ENCODE results near the gene MS4A6A.
"Not testable (repeated sequence)": the region's sequence is repeated elsewhere in the genome, so short reads cannot be mapped to it uniquely, and the experiment has no call there.

The MS4A6A gene, protein sequence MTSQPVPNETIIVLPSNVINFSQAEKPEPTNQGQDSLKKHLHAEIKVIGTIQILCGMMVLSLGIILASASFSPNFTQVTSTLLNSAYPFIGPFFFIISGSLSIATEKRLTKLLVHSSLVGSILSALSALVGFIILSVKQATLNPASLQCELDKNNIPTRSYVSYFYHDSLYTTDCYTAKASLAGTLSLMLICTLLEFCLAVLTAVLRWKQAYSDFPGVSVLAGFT

DNA sequence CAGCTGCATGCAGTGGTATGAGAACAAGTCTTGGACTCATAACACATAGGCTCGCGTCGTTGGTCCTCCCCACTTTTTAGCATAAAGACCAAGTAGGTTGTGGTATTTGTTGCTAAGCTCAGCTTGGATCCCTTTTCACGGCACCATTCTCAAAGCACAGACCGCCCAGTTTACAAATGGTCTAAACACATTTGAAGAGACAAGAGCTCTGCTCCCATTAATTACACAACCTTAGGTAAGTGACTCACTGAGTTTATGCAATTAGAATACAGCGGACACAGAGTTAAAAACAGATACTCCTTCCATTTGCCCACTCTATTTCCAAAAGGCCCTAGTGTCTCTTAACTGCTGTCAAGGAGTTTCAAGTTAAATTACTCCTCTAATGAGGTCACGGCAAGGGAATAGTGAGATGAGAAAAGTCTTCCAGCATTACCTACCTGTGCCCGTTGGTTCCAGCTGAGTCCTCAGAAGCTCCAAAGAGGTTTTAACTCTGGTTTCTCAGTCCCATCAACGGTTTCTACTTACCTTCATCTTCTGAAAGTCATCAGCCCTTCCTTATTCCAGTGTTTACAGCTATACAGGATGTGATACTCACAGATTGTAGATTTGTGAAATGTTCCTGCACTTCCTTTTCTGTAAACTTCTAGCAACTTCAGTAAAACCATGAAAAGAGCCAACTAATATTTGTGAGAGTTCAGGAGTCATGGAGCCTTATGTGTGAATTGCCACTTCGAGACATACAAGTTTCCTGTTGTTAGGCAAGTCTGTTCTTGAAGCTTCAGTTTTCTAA is at the start of gene MS4A6A:
MS4A6A (minus strand) TSS at position 543 of the 790 bp plus-strand sequence. CDS start 1,356 bp downstream, outside the sequence.
- DNase-seq (ENCODE audit: low spot score) = no peak

DNA sequence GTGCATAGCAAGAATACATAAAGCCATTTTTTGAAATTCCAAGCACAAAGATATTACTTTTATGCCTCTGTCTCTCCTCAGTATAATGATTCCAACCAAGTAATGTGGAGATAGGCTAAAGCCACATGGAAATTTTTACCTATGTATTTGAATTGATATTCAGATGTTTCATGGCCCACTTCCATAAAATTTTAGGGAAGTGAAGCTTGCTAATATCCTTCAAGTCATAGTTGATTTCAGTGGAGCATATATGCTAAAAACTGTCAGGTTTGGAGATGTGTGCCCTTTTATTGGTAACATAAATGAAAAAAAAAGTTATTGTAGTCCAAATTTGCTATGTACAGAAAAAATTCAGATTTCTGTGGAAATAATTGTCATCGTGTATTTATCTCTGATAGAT is 47.8 kb upstream of the MS4A6A start:
- DNase-seq (ENCODE audit: low spot score) = no peak

DNA sequence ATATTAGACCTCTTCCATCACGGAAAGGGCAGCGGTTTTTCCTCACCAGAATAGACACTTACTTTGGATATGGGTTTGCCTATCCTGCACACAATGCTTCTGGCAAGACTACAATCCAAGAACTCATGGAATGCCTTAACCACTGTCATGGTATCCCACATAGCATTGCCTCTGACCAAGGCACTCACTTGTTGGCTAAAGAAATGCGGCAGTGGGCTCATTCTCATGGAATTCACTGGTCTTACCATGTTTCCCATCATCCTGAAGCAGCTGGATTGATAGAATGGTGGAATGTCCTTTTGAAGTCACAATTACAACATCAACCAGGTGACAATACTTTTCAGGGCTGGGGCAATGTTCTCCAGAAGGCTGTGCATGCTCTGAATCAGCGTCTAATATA is 39.3 kb upstream of the MS4A6A start:
- DNase-seq (ENCODE audit: low spot score) = no peak

DNA sequence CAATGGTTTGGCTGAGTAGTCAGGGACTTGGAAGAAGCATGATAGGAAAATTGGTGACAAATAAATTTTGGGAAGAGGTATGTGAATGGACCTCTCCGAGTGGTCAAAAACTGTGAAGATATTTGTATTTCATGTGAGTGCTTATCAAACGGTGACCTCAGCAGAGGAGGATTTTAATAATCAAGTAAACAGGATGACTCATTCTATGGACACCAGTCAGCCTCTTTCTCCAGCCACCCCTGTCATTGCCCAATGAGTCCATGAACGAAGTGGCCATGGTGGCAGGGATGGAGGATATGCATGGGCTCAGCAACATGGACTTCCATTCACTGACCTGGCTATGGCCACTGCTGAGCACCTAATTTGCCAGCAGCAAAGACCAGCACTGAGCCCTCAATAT is 38.8 kb upstream of the MS4A6A start:
- DNase-seq (ENCODE audit: low spot score) = no peak

DNA sequence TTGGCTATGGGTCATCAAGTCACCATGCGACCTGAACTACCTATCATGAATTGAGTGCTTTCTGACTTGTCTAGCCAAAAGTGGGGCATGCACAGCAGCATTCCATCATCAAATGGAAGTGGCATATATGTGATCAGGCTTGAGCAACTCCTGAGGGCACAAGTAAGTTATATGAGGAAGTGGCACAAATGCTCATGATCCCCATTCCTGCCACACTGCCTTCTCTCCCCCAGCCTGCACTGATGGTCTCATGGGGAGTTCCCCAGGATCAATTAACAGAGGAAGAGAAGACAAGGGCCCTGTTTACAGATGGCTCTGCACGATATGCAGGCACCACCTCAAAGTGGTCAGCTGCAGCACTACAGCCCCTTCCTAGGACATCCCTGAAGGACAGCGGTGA is 38.3 kb upstream of the MS4A6A start:
- DNase-seq (ENCODE audit: low spot score) = no peak

DNA sequence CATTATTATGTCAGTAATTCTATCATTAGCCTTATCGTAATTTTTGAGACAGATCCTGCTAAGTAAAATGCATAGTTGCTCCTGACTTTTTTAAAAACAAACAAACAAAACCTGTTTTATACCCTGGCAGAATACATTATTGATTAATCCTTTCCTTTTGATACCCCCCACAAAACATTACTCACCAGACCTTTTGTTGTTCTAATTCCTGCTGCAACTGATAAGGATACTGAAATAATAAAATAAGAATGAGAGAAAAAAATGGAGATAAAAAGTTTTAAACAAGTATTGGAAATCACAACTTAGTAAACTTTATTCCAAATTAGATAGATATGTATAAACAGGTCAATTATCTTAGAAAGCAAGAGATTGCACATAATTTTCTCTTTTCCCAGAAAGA is 31.5 kb upstream of the MS4A6A start:
- no peak for DNase-seq (ENCODE audit: low spot score)

DNA sequence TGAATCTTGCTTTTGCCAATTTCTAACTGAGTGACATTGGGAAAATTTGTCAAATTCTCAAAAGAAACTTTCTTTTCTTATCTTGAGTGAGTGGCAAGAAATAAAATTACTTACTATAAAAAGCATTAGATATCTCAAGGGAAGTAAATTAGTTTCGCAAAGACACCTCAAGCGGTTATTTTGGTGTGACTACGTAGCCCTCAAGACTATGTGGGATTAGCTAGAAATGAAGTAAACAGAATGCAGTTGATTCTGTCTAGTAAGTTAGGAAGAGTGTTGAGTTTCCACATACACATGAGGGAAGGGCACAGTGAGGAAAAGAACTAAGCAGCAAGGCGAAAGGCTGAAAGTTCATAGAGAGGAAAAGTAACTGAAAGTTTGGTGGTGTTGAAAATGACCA is 28.3 kb upstream of the MS4A6A start:
- no peak for DNase-seq (ENCODE audit: low spot score)

DNA sequence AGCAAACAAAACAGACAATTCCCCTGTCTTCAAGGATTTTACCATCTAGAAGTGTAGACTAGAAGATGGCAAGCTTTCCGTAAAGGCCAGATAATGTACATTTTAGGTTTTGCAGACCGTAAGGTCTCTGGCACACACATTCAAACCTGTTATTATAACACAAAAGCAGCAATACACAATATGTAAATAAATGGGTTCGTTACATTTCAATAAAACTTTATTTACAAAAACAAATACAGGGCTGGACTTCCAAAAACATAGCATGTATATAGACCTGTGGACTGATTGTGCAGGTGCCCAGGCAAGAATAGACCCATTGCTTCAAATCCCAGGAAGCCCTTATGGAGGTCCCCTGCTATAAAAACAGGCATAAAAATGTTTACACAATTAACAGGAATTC is 27.1 kb upstream of the MS4A6A start:
- no peak for DNase-seq (ENCODE audit: low spot score)

DNA sequence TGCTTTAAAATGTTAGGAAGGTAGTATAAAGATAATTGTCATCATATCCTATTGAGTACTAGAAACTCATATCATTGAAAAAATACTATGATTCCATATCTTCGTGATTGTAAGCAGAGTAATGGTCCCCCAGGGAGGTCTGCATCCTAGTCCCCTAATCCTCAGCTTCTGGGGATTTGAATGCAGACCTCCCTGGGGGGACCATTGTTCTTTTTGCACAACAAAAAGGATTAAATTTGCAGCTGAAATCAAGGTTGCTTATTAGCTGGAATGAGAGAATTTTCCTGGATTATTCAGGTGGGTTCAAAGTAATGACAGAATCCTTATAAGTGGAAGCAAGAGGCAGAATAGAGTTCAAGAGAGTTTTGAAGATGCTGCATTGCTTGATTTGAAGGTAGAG is 26.1 kb upstream of the MS4A6A start:
- no peak for DNase-seq (ENCODE audit: low spot score)

DNA sequence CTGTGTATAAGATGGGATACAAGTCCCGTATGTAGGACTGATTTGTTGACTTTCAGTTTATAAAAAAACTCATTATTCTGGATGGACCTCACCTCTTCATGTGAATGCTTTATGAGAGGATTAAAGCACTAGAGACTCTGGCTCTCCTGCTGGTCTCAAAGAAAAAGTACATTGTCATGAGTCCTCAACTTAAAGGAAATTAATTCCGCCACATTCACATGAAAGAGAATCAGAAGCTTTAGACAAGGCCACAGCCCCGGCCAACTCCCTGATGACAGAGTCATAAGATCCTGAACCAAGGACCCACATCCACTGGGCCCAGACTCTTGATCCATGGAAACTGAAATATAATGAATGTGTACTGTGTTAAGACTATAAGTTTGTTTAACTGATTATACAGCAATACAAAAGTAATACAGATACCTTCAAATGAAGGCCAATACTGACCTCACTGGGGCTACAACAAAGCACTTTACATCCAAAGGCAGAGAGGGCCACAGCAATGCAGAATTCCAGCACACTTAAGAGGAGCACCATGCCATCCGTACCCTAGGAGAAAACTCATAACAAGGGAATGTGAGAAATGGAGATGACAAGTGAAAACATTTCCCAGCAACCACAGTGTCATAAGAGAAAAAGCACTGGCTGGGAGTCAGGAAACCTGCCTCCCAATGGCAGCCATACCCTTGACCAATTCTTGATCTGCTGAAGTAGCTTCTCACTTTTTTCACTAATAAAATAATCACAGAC is 25.4 kb upstream of the MS4A6A start:
- no peak for DNase-seq (ENCODE audit: low spot score)

DNA sequence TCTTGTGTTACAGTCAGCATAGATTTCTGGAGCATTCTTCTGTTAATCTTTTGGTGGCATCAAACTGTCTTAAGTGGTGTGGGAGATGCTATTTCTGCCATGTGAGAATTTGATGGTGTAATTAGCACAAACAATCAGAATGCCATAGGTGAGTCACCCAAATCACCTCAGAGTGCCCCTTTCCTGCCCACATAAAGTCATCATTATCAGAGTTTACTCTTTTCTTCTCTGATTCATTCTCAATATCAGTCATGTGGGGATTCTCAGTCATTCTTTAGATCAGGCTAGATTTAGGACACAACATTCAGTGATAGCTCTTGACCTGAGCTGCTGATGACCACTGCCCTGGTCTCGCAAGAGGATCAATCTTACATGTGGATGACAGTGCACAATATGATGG is 23.7 kb upstream of the MS4A6A start:
- DNase-seq (ENCODE audit: low spot score) = no peak

DNA sequence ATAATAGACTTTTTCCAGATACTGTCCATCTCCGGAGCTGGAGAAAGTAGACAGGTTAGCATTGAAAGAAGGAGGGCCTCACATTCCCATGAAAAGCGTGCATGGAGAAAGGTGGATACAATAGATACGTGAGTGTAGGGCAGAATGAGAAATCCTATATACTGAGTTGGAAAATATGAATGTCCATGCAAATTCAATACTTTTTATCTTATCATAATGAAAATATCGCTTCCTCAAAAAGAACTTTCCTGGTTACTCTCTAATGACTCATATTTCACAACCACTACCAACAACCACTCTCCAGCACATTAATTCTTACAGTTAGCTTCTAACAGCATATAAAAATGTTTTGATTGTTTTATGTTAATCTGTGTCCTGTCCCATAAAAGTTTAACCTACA is 22.0 kb upstream of the MS4A6A start:
- DNase-seq (ENCODE audit: low spot score) = no peak

DNA sequence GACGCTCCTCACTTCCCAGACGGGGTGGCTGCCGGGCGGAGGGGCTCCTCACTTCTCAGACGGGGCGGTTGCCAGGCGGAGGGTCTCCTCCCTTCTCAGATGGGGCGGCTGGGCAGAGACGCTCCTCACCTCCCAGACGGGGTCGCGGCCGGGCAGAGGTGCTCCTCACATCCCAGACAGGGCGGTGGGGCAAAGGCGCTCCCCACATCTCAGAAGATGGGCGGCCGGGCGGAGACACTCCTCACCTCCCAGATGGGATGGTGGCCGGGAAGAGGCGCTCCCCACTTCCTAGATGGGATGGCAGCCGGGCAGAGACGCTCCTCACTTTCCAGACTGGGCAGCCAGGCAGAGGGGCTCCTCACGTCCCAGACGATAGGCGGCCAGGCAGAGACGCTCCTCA is 18.5 kb upstream of the MS4A6A start:
- not testable (repeated sequence) for DNase-seq (ENCODE audit: low spot score)

DNA sequence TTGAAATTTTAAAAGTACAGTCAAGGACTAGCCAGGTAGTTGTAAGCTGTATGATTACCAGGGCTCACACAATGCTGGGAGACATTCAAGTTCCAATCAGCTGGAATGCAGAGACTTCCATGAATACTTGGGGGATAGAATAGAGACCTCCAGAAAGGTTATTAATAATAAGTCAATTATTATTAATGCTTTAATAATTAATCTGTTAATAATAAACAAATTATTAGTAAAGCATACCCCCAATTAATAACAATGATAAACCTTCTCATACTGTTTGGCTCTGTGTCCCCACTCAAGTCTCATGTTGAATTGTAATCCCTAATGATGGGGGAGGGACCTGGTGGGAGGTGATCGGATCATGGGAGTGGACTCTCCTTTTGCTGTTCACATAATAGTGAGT is 14.6 kb upstream of the MS4A6A start:
- no peak for DNase-seq (ENCODE audit: low spot score)

DNA sequence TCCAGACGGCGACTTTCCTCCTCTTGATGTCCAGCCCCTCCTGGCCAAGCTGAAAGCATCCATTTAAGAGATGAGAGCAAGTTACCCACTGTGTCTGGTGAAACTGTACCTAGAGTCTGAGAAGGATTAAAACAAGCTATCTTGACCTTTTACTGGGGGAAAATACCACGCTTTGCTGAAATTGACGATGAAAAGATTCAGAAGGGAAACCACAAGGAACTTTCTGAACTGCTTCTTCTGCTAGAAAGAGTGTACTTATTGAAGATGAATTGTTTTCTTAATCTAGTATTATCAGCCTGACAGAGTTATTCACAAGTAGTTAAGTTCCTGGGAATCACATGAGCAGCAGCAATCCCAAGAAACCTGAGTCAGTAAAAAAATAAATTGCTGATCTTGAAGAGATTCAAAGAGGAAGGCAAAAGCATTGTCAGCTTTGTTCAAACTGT is 13.1 kb upstream of the MS4A6A start:
- no peak for DNase-seq (ENCODE audit: low spot score)

DNA sequence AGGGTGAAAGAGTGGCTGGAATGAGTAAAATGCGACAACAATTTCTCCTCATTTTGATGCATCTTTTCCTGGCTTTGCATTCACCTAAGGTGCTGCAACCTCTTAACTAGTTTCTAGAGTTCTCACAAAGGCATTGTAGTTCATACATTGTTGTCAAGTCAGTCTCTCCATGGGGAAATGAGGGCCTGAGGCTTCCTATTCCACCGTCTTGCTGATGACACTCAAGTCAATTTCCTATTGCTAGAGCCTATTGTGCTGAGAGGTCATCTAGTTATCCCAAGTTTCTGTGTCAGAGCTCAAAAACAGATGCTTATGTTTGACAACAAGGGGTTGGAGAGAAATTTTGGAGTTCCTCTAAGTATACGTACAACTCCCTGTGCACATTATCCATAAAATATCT is 11.6 kb upstream of the MS4A6A start:
- no peak for DNase-seq (ENCODE audit: low spot score)

DNA sequence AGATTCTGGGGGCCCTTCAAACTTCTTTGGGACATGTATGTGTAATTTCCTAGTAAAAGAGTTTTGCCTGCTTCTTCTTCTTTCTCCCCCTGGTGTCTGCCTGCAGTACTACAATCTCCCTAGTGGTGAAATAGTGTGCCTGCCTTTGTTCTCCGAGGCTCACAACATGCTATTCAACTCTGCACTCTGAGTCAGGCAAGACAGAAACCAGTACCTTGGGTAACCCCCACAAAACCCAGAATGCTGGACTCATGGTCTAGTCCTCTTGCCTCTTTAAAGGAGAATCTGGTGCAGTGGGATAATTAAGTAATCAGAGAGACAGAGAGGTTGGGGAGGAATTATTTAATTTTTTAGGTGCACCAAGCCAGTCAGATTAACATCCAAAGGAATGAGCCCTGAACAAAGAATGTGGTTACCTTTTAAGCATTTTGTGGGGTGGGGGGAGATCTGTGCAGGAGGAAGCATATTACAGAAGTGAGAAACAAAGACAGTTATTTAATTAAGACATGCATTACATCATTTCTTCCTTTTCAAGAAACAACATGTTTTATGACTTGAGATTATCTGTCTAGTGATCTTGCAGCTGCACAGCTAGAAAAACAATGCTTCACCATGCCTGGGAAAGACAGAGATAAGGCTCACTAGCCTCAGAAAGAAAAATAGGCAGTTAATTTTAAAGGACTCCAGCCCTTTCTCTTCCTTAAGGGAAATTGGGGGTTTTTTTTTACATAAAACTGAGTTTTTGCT is 11.0 kb upstream of the MS4A6A start:
- DNase-seq (ENCODE audit: low spot score) = peak; percentile 46

DNA sequence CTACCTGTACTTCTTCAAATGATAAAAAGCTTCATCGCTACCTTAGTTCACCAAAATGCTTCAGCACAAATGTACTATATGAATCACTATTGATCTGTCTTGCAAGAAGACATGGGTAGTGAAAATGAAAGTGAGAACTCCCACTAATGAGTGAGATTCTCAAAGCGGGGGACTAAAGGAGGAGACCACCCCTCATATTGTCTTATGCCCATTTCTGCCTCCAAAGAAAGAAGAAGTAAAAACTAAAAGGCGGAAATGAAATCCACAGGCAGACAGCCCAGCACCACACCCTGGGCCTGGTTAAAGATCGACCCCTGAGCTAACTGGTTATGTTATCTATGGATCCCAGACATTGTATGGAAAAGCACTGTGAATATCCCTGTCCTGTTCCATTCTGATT is 9.7 kb upstream of the MS4A6A start:
- not testable (repeated sequence) for DNase-seq (ENCODE audit: low spot score)

DNA sequence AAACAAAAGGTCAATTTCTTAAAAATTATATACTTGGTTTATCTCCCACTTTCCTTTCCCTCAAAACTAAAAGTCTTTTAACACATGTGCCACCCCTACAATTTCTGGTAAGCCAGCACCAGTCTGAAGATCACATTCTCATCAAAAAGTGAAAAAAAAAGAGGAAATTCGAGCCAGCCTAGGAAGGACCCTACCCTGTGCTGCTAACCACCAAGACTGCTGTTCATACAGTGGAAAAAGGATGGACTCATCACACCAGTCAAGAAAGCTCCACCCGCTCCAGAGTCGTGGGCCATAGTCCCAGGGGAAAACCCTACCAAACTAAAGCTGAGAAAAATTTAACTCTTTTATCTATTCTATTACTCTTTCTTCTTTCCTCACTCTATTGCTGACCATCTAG is 5.6 kb upstream of the MS4A6A start:
- not testable (repeated sequence) for DNase-seq (ENCODE audit: low spot score)

DNA sequence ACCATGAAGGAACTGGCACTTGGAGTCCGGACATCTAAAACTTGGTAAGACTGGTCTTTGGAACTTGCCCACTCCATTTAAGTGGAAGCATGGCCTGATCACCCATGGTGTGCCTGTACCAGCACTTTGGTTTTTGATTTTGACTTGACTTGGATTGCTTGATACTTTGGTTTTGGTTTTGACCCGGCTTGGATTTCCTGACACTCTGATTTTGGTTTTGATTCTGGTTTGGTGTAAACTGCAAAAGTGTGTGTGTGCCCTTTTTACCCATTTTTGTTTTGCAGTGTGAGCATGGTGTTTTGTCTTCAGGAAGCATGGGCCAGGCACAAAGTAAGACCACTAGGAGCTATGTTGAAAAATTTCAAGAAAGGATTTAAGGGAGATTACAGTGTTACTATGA is 3.2 kb upstream of the MS4A6A start:
- DNase-seq (ENCODE audit: low spot score) = not testable (repeated sequence)

DNA sequence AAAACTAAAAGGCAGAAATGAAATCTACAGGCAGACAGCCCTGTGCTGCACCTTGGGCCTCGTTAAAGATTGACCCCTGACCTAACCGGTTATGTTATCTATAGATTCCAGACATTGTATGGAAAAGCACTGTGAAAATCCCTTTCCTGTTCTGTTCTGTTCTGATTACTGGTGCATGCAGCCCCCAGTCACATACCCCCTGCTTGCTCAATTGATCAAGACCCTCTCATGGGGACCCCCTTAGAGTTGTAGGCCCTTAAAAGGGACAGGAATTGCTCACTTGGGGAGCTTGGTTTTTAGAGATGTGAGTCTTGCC is 2.6 kb upstream of the MS4A6A start:
- DNase-seq (ENCODE audit: low spot score) = not testable (repeated sequence)

DNA sequence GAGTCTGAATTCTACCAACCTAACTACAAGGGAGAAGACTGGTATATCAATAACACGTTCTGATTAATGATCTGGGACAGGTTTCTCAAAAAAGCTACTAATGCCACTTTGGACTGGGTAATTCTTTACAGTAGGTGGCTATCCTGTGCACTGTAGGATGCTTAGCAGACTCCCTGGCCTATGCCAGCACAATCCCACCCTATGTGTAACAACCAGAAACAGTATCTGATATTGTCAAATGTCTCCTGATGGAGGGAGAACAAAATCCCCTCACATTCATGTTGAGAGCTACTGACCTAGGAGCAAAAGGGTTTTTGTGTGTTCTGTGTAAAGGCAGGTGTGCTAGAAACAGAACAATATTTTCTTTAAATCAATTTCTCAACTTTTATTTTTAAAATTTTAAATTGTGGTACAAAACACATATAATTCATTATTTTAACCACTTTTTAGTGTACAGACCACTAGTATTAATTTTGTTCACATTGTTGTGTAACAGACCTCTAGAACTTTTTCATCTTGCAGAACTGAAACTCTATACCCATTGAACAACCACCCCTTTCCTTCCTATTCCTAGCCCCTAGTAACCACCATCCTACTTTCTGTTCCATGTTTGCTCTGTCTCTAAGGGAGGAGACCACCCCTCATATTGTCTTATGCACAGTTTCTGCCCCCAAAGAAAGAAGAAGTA is 2.1 kb upstream of the MS4A6A start:
- DNase-seq (ENCODE audit: low spot score) = peak; percentile 62
